RWPE2 (cell line): ENCODE data around the gene HOXC11.

Source experiments
- ATAC-seq: fragments of 200-7000 bp; cut with Tn5 transposase; 3 replicates; pipeline ENCODE4 v1.9.1; 2021; ENCODE audit warnings: low read depth
- DNase-seq: peaks from one replicate; pipeline ENCODE4 v3.0.0-alpha.2; 2020; ENCODE audit warnings: low spot score
- H3K27ac ChIP-seq: fragments of 450-650 bp; 2 replicates; pipeline ENCODE4 v1.5.1; 2017; ENCODE audit warnings: mild to moderate bottlenecking; ENCODE audit not compliant: poor library complexity, severe bottlenecking
- H3K27me3 ChIP-seq: fragments of 250-450 bp; sonication (Bioruptor Pico); 2 replicates; pipeline ENCODE4 v1.5.1; 2021; ENCODE audit warnings: mild to moderate bottlenecking, moderate library complexity; ENCODE audit not compliant: insufficient read depth, poor library complexity, severe bottlenecking
- H3K36me3 ChIP-seq: fragments of 250-450 bp; sonication (Bioruptor Pico); 2 replicates; pipeline ENCODE4 v1.5.1; 2020; ENCODE audit warnings: low read depth, mild to moderate bottlenecking, moderate library complexity
- H3K4me1 ChIP-seq: fragments of 250-450 bp; sonication (Bioruptor Pico); 2 replicates; pipeline ENCODE4 v1.5.1; 2021; ENCODE audit warnings: mild to moderate bottlenecking, moderate library complexity; ENCODE audit not compliant: insufficient read depth, poor library complexity, severe bottlenecking
- H3K4me3 ChIP-seq: fragments of 250-450 bp; sonication (Bioruptor Pico); 2 replicates; pipeline ENCODE4 v1.5.1; 2021; ENCODE audit warnings: mild to moderate bottlenecking, moderate library complexity; ENCODE audit not compliant: severe bottlenecking
- H3K9me3 ChIP-seq: fragments of 250-450 bp; sonication (Bioruptor Pico); 2 replicates; pipeline ENCODE4 v1.5.1; 2021; ENCODE audit warnings: mild to moderate bottlenecking, moderate library complexity; ENCODE audit not compliant: severe bottlenecking
- CTCF ChIP-seq: fragments of 450-650 bp; IDR thresholded peaks from one replicate; pipeline ENCODE4 v1.5.1; 2017; ENCODE audit warnings: mild to moderate bottlenecking, moderate library complexity; ENCODE audit not compliant: poor library complexity, severe bottlenecking

HOXC11 gene

GRCh38 chr12:53965281-53966084 is 7.4 kb upstream of the HOXC11 start:
- DNase-seq (peak; percentile 47), ATAC-seq (no peak)
- Histone ChIP-seq H3K27ac (no peak overlapping the region), H3K9me3 (no peaks in the 10 kb centered on the region), H3K27me3 (peaks cover 100% of the 10 kb centered on the region), H3K4me3 (no peak overlapping the region), H3K4me1 (no peaks in the 10 kb centered on the region), H3K36me3 (no peaks in the 10 kb centered on the region)
- TF ChIP-seq CTCF, result no peak

GRCh38 chr12:53966085-53966384 is 6.9 kb upstream of the HOXC11 start:
- Histone ChIP-seq H3K36me3 (no peaks in the 10 kb centered on the region), H3K27ac (no peak overlapping the region), H3K4me1 (no peaks in the 10 kb centered on the region), H3K4me3 (no peak overlapping the region), H3K27me3 (peaks cover 100% of the 10 kb centered on the region), H3K9me3 (no peaks in the 10 kb centered on the region)
- no peak for ATAC-seq
- no peak for DNase-seq
- TF ChIP-seq CTCF, result no peak

- ATAC-seq, result no peak
- TF ChIP-seq CTCF, result no peak
- no peak overlapping the region for H3K27ac ChIP-seq
- no peak for DNase-seq
- H3K4me3 ChIP-seq, result no peak overlapping the region
- no peaks in the 10 kb centered on the region for H3K9me3 ChIP-seq
- H3K36me3 ChIP-seq, result no peaks in the 10 kb centered on the region
- no peaks in the 10 kb centered on the region for H3K4me1 ChIP-seq
- peaks cover 100% of the 10 kb centered on the region for H3K27me3 ChIP-seq
These were observed 6.4 kb upstream of the HOXC11 start for GRCh38 chr12:53966385-53967133.

GRCh38 chr12:53967421-53967925 is 5.5 kb upstream of the HOXC11 start:
- Histone ChIP-seq H3K4me3 (no peak overlapping the region), H3K27me3 (peaks cover 100% of the 10 kb centered on the region), H3K27ac (no peak overlapping the region), H3K9me3 (no peaks in the 10 kb centered on the region), H3K4me1 (no peaks in the 10 kb centered on the region), H3K36me3 (no peaks in the 10 kb centered on the region)
- DNase-seq, result no peak
- TF ChIP-seq CTCF, result no peak
- no peak for ATAC-seq
